Measurements from ENCODE around the gene PNPLA7.
A peak's percentile ranks its signal among the peaks of the same experiment; 100 is the strongest.
"Not testable (repeated sequence)": the region's sequence is repeated elsewhere in the genome, so short reads cannot be mapped to it uniquely, and the experiment has no call there.

PNPLA7 gene

GRCh38 chr9:137574192-137574591, 24.0 kb upstream of the PNPLA7 start:
- DNase-seq: no peak

- no peak for DNase-seq
These were observed 20.4 kb upstream of the PNPLA7 start for GRCh38 chr9:137570566-137570965.

GRCh38 chr9:137569609-137570203, 19.5 kb upstream of the PNPLA7 start:
- DNase-seq: no peak

GRCh38 chr9:137568445-137568844, 18.2 kb upstream of the PNPLA7 start:
- DNase-seq: not testable (repeated sequence)

GRCh38 chr9:137564817-137565411, 14.7 kb upstream of the PNPLA7 start:
- no peak for DNase-seq

- DNase-seq: no peak
These were observed 13.9 kb upstream of the PNPLA7 start for GRCh38 chr9:137564134-137564533.

GRCh38 chr9:137558127-137558526, 7.9 kb upstream of the PNPLA7 start:
- no peak for DNase-seq

GRCh38 chr9:137556069-137556838, 6.1 kb upstream of the PNPLA7 start:
- DNase-seq: no peak

GRCh38 chr9:137555179-137555578, 5.0 kb upstream of the PNPLA7 start:
- no peak for DNase-seq

GRCh38 chr9:137554349-137554748, 4.1 kb upstream of the PNPLA7 start:
- no peak for DNase-seq

- DNase-seq: not testable (repeated sequence)
These were observed 3.5 kb upstream of the PNPLA7 start for GRCh38 chr9:137553654-137554053.

GRCh38 chr9:137552022-137552768, 2.0 kb upstream of the PNPLA7 start:
- no peak for DNase-seq

GRCh38 chr9:137551264-137552021, 1.2 kb upstream of the PNPLA7 start, which contains the start of gene MRPL41:
TSS of gene MRPL41 (plus strand) at chr9:137551879. CDS start at chr9:137552082, 203 bp downstream.
- peak; percentile 90 for DNase-seq

GRCh38 chr9:137550958-137551263, 709 bp upstream of the PNPLA7 start:
- DNase-seq: not testable (repeated sequence)

- DNase-seq: no peak
These were observed 2.3 kb downstream of the PNPLA7 start for GRCh38 chr9:137547687-137548543.

- no peak for DNase-seq
These were observed 5.1 kb downstream of the PNPLA7 start for GRCh38 chr9:137545123-137545522.

- no peak for DNase-seq
These were observed 5.9 kb downstream of the PNPLA7 start for GRCh38 chr9:137544176-137544760.

GRCh38 chr9:137543237-137543963, 6.8 kb downstream of the PNPLA7 start:
- no peak for DNase-seq

GRCh38 chr9:137542486-137542885, 7.7 kb downstream of the PNPLA7 start:
- no peak for DNase-seq

GRCh38 chr9:137540536-137540935, 9.7 kb downstream of the PNPLA7 start:
- DNase-seq: no peak

GRCh38 chr9:137538058-137538457, 12.1 kb downstream of the PNPLA7 start:
- DNase-seq: no peak

Data from CD4-positive, alpha-beta T cell treated with Interleukin-15 for 1 hour (primary cell).